Stimulated activated CD8-positive, alpha-beta memory T cell treated with anti-CD3 and anti-CD28 coated beads, Interleukin-7, amount 100 ng/mL, for 4 hours (primary cell): ENCODE data around the gene CKMT2.
"Not testable (repeated sequence)": the region's sequence is repeated elsewhere in the genome, so short reads cannot be mapped to it uniquely, and the experiment has no call there.

ENCODE experiments used
- DNase-seq, 2 donors: peaks; one replicate each; pipeline ENCODE4 v3.0.0-alpha.2; 2020; ENCODE audit warnings: low read depth in 2 of 2

Gene CKMT2

DNA sequence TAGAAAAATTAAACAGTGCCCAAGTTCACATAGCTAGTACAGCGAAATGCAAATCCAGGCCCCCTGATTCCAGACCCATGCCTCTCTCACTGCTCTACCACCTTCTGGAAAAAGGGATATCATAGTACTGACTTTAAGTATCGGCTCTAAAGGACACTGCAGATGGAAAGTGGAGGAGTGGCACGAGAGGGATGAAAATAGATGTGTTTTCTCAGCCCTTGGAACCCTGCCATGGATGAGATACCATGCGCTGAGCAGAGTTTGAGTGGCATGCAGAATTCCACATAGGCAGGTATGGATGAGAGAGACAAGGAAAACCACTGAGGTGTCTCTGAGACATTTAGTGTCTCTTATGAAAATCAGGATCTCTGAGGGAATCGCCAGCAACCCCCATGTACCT is 18.8 kb downstream of the CKMT2 start:
- DNase-seq = no peak

DNA sequence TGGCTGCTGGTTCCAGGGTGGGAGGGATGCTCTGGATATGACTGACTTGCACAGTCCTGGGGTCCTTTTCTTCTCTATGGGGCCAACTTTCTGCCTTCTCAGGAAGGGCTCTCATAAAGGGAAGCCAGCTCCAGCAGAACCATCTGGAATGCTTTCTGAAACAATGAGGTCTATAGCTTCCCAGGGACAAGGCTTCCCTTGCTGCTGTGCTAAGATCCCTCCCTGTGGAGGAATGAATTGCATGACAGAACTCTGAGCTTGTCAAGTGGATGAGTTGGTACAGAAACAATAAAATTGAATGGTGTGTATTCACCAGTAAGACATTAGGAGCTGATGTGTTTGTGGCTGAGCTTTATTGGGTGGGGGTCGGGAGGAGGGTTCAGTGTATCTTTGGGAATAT is 19.8 kb downstream of the CKMT2 start:
- no peak for DNase-seq

DNA sequence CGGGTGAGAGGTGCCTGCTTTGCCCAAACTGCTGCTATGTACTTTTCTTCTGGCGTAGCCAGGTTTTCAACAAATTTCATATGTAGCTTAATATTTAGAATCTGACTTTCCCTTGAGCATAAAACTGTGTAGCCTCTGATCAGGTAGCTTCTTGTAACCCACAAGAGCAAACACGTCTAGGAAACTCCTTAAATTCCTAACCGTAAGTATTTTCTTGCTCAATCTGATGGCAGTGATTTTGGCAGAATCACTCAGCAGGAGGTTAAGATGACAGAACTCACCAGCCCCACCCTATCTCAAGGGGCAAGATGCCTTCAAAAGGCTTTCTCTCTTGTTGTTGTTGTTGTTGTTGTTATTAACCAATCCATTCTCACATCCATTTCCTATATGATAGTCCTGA is 20.8 kb downstream of the CKMT2 start:
- no peak for DNase-seq

DNA sequence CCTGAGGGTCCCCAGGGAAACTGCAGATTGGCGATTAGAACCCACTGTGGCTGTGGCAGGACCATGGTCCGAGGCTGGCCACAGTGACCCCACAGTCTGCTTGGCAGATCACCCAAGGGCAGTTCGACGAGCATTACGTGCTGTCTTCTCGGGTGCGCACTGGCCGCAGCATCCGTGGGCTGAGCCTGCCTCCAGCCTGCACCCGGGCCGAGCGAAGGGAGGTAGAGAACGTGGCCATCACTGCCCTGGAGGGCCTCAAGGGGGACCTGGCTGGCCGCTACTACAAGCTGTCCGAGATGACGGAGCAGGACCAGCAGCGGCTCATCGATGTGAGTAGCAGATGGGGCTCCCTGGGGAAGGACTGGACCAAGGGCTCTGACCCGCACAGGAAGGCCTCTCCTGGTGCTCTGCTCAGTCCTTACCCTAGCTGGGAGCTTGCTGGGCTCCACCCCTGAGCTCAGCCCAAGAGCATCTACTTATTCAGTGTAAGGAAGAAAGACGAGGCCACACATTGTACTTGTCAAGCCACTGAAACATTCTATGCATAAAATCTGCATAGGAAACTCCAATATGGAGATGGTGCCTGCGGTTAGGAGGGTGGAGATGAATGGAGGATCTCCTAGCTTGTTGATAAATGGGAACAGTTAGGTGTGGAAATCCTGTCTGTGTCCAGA is 21.9 kb downstream of the CKMT2 start:
- DNase-seq = no peak

DNA sequence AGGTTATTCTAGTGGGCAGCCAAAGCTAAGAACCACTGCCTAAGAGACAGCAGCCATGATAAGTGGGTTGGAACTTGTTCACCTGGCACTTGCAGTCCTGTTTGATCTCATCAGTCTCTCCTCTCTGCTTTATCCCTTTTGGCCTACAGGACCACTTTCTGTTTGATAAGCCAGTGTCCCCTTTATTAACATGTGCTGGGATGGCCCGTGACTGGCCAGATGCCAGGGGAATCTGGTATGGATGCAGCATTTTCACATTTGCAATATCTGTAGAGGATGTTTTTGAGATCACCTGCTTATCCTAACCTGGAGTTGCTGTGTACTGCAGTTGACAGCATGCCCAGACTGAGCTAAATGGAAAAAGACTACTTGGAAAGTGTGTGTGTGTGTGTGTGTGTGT is 23.6 kb downstream of the CKMT2 start:
- DNase-seq = no peak

DNA sequence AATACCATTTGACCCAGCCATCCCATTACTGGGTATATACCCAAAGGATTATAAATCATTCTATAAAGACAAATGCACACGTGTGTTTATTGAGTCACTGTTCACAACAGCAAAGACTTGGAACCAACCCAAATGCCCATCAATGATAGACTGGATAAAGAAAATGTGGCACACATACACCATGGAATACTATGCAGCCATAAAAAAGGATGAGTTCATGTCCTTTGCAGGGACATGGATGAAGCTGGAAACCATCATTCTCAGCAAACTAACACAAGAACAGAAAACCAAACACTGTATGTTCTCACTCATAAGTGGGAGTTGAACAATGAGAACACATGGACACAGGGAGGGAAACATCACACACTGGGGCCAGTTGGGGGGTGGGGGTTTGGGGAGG is 29.7 kb downstream of the CKMT2 start:
- DNase-seq = not testable (repeated sequence)

DNA sequence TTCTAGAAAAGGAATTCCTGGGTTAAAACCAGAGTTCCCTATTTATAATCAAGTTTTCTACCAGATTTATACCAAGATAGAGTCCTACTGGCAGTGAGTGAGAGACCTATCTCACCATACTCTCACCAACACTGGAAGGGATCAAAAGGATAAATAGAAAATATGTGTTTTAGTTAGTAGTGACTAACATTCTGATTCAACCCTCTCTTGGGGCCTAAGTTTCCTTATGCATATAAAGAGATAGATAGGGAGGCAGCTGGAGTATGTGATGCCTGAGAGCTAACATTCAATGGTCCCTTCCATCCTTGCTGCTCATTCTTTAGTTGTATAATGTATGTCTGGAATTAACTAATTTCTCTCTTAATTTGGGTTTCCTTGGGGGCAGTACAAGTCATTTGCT is 32.0 kb downstream of the CKMT2 start:
- DNase-seq = no peak

DNA sequence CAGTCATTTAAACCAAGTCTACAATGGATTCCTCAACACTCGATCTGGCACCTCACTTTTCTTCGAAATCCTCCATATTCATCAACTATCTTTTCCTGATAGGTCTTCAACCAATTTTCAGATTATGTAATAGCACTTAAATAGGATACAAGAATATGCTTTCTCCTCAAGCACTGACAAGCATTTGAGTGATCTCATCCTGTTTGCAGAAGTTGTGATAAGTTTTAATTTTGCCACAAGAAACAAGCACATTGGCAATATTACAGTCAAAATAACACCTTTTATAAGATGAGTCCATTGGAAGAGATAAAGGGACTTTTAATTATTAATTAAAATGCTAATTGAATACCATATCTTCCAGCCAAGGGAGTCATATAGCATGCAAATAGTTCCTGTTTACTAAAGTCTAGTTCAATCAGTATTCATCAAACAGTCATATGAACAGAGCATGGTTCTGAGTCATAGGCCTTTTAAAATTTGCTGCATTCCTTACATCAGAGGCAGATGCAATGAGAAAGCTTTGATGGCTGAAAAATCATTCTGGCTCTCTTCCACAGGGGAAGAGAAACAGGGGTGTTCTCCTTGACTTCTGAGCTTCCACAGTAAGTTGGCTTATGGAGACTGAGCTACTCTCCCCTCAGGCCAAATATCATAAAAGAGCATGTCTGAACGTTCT is 35.5 kb downstream of the CKMT2 start:
- no peak for DNase-seq

DNA sequence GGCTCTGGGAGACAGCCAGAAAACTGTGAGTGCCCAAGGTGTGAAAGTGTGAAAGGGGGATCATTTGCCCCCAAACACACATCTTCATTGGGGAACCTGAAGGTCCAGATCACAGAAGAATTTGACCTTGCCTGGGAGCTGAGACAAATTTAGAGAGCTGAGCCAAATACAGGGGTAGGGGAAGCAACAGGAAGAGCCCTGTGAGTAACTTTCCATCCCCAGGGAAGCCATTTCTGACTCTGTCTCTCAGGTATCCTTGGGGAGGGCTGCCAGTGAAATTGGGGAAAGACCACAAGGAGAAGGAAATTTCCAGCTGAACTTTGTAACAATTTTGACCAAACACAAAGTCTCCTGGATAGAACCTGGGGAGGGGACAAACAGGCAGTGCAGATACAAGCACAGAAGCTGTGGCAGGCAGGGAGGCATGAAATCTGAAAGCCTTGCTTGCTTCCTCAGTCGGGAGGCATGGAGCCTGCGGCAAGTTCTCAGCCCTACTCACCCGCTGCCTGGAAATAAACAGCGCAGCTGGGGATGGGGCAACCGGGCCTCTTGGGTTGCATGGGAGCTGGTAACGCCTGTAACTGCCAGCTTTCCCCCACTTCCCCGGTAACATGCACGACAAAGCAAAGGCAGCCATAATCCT is 36.8 kb downstream of the CKMT2 start:
- no peak for DNase-seq

DNA sequence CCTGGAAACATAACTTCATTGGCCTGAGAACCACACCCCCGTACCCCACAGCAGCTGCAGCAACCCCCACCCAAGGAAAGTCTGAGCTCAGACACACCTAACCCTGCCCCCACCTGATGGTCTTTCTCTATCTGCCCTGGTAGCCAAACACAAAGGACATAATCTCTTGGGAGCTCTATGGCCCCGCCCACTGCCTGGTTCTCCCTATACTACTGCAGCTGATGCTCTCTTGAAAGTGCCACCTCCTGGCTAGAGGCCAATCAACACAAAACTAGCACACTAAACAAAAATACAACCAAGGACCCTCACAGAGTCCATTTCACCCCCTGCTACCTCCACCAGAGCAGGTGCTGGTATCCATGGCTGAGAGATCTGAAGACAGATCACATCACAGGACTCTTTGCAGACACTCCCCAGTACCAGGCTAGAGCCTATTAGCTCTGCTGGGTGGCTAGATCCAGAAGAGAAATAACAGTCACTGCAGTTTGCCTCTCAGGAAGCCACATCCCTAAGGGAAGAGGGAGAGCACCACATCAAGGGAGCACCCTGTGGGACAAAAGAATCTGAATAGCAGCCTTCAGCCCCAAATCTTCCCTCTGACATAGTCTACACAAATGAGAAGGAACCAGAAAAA is 37.4 kb downstream of the CKMT2 start:
- not testable (repeated sequence) for DNase-seq

DNA sequence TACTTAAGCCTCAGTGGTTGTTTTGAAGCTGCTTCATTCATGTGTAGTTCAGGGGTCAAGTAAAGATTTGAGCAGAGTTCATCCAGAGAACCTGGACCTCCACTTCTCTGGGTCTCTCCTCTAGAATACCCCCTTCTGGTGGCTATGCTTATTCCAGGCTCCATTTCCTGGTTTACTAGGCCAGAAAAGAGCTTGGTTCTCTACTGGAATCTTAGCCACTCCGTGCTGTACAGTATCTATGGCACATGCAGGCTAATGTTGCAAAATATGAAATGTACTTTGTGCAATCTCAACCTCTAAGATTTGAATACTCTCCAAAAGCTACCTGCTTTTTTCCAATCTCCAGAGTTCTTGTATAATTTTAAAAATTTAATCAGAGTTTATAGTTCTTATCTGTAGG is 50.9 kb downstream of the CKMT2 start:
- no peak for DNase-seq

DNA sequence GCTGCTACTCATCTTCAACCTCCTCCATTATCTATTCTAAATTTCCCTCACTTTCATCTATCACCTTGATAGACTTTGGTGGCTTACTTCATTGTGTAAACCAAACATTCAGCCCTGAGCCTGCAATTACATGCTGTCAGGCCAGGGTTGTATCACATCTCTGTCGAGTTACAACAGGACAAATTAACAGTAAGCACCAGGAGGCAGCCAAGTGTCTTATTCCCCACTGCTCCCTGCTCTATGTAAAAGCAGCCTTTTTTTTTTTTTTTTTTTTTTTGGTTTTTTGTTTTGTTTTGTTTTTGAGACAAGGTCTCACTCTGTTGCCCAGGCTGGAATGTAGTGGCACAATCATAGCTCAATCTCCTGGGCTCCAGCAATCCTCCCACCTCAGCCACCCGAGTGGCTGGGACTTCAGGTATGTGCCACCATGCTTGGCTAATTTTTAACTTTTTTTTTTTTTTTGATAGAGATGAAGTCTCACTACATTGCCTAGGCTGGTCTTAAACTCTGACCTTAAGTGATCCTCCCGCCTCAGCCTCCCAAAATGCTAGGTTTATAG is 53.0 kb downstream of the CKMT2 start:
- no peak for DNase-seq

DNA sequence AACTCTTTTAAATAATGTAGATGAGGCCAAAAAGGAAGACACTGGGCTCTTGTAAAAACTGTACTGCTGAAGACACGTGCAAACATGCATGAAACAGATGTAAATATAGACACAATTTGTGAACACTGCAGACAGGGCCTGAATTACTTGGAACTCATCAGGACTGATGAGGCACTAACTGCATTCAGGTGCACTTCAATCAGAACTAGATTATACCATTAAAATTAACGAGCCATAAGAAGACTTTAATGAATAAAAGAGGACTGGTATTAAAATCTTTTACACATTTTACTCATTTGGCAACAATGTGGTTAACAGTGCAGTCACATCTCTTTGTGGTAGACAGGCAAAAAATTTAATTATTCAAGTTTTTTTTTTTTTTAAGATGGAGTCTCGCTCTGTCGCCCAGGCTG is 54.9 kb downstream of the CKMT2 start:
- DNase-seq = no peak

DNA sequence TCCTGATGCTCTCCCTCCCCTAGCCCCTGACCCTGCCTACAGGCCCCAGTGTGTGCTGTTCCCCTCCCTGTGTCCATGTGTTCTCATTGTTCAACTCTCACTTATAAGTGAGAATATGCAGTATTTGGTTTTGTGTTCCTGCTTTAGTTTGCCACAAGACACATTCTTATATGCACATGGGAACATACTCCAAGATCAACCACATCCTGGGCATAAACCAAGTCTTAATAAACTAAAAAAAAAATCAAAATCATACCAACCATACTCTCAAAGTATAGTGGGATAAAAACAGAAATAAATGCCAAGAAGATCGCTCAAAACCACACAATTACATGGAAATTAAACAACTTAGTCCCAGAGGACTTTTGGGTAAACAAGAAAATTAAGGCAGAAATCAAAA is 57.0 kb downstream of the CKMT2 start:
- no peak for DNase-seq

DNA sequence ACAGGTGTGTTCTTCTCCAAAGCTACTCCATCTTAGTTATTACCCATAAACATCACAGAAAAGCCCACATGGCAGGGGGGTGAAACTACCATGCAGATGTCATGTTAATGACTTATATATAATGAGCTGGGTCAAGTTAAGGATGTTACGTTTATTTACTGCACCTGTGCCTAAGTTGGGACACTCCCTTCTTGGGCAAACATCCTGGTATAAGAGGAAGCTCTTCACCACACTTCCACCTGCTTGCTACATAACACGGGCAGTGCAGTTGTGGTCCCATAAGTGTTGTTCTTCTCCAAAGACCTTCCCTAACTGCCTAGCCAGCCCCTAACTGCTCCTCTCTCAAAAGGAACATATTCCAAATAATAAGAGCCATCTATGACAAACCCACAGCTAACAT is 59.0 kb downstream of the CKMT2 start:
- no peak for DNase-seq

DNA sequence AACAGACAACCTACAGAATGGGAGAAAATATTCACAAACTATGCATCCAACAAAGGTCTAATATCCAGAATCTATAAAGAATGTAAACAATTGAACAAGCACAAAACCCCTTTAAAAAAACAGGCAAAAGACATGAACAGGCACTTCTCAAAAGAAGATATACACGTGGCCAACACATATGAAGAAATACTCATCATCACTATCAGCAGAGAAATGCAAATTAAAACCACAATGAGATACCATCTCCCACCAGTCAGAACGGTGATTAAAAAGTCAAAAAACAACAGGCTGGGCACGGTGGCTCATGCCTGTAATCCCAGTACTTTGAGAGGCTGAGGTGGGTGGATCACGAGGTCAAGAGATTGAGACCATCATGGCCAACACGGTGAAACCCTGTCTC is 60.9 kb downstream of the CKMT2 start:
- DNase-seq = not testable (repeated sequence)

DNA sequence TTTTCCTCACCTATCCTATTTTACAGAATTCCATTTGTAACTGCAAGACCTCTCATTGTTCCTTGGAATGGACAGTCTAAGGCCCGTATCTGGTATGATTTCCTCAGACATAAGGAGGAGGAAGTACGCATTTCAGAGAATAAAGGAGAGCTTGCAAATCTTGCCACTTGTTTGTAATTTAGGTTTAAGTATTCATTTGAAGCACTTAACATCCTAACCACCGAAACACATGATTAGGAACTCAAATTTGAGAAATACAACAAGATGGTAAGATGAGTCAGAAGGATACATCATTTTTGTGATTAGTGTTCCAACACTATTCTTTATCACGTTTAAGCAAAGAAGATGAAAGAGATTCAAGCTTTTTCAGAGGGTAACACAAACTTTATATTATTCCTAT is 64.4 kb downstream of the CKMT2 start:
- DNase-seq = no peak

DNA sequence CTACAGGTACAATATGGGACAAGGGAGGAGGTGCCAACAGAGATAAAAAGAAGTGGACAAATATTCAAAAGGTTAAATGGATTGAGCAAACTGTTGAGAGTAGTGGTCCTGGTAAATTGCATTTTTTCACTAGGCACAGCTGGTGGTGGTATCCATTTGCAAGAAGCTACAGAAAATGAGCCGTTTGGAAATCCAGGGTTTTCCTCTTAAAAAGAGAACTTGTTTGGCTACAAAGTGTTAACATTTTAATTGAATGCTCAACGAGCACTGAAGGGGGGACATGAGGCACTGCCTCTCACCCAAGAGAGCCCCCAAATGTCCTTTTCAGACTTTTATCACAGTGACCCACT is 67.8 kb downstream of the CKMT2 start:
- no peak for DNase-seq

DNA sequence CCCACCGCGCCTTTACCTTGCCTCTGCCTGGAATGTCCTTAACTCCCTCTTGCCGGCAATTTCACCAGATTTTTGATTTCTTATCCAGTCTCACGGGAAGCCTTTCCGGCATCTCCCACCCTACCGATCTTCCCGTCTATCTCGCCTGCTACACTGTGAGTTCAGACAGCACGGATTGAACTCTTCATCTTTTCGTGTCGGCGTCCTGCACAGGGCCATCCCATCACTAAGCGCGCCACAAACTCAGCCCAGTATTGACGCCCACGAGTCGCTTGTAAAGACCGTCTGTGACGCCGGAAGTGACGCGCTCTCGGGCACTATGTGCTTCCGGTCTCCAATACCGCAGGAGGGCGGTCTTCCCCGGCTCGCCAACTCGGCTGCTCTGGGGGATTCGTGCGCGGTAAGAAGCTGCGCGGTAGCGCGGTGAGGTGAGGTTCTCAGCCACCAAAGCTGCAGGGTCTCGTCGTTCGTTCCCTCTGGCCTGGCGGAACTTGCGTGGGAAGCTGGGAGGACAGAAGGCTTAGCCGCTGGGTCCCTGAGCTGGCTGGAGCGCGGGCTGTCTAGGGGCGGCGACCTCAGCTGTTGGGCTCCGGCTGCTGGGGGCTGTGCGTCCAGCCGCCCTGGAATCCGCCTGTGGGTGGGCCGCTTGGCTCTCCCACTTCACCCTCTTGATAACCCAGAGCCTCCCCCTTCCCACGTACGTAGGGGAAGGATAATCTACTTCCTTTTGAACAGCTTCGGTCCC is 68.3 kb downstream of the CKMT2 start, which contains the start of gene ZCCHC9:
Gene ZCCHC9, plus strand, starts transcription at position 317 of the 745 bp plus-strand sequence. CDS start 3,171 bp downstream, outside the sequence.
- DNase-seq = peak; percentile 88 to 89

DNA sequence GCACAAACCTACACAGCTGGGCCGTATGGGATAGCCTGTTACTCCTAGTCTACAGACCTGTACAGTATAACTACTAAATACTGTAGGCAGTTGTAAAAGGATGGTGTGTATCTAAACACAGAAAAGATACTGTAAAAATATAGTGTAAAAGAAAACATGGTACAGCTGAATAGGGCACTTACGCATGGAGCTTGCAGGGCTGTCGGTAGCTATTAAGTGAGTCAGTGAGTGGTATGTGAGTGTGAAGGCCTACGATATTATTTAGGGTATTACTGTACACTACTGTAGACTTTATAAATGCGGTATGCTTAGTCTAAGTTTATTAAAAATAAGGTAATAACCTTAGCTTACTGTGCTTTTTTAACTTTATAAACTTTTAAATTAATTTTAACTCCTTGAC is 69.5 kb downstream of the CKMT2 start:
- DNase-seq = no peak

DNA sequence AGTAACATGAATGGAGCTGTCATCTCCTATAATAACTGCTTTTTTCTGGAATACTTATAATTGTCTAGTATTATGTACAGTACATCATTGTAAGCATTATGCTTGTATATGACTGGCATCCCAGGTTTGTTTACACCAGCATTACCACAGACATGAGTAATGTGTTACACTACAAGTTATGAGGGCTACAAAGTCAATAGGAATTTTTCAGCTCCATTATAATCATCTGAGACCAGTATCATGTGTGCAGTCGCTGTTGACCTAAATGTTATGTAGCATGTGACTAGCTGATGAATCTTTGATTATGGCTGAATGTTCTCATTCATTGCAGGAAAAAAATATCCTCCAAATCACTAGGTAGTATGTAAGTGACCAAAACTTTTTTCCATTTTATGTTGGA is 70.4 kb downstream of the CKMT2 start:
- DNase-seq = no peak

DNA sequence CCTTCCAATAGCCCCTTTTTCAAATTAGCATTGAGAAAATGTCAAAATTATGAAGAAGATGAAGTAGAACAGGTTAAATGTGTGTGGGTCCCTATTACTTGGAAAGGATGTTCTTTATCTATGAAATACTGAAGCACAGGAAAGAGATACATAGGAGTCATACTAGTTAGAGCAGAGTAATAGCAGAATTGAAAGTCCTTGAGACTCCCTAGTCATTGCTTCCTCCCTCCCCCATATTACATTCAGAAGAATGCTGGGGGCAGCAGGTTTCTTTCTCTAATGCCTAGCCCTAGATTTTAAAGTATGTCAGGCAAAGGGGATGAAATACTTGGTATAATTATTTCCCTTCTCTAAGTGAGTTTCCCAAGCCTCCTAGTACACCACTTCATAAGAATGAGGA is 72.7 kb downstream of the CKMT2 start:
- no peak for DNase-seq
